HG03442 (cell line): ENCODE data around the gene CSPG5.

Experiments
- ATAC-seq: cut with Tn5 transposase; IDR thresholded peaks from one replicate; pipeline ENCODE4 v1.9.1; 2021; ENCODE audit warnings: mild to moderate bottlenecking, moderate library complexity; ENCODE audit not compliant: unreplicated experiment

The CSPG5 gene

DNA sequence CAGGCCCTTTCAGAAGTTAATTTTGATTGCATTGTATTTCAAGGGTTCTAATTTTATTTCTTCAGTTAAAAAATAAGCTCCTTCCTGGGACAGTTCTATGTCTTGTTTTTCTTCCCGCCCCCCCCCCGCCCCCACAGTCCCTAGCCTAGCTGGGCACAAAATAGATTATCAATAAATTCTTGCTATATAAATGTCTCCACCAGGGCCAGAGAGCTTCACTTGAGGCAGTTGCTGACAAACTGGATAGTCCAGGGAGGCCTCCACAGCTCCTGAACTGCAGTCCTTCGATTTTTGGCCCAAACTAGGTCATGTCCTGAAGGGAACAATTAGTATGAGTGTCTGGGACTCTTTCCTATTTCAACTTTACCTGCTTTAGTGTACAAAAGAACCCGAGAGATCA is 9.9 kb upstream of the CSPG5 start:
- ATAC-seq = no peak

DNA sequence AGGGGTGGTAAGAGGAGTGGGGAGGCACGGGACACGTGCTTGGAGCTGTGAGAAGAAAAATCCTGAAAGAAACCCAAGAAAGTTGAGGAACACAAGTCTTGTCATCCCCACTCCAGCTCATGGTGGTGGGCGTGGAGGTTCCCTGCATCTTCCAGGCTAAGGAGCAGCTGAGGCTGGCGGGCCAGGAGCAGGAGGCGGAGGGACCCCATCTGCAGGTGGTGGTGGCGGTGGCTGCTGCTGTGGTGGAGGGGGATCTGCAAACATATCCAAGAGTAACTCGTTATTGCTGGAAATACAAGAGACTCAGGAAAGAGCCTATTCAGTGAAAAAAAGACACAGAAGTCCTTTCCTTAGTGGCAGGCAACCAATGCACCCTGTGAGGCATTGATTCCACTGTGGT is 9.4 kb upstream of the CSPG5 start:
- ATAC-seq = no peak

GRCh38 chr3:47586746-47587145 is 8.1 kb upstream of the CSPG5 start:
- ATAC-seq = no peak

GRCh38 chr3:47583320-47584075 is 4.8 kb upstream of the CSPG5 start:
- no peak for ATAC-seq

GRCh38 chr3:47581835-47582234 is 3.2 kb upstream of the CSPG5 start:
- no peak for ATAC-seq

DNA sequence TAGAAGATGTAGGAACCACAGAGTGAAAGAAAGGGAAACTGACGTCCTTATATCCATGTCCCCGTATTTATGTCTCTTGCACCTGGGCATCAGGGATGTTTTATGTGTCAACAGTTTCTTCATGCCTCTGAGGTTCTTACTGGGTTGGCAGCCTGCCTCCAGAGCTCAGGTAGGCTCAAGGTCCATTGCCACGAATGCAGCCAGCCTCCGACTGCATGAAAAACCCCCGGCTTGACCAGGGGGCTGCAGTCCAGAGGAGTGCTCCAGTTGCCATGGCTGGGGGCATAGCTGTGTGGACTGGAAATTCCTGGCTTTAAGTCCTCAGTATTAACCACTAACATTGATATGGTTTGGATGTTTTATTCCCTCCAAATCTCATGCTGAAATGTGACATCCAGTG is 2.8 kb upstream of the CSPG5 start:
- no peak for ATAC-seq

- ATAC-seq = no peak
Observed at GRCh38 chr3:47580481-47580880, 1.8 kb upstream of the CSPG5 start.

DNA sequence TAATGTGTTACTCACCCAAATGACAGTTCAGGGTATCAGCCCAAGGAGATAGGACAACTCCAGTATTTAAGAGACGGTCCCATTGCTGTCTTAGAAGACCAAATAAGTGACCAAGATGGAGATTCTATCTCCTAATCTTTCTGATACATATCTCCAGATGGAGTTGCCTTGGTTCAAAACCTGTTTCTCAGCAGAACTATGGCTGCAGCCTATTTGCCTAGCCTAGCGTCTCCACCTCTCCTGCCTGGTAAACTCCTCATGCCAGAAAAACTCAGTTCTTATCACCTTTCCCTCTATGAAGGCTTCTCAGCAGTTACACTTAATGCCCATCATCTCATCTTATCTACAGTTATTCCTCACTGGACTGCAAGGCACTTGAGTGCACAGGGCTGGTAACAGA is 1.2 kb upstream of the CSPG5 start:
- ATAC-seq = no peak

GRCh38 chr3:47578119-47578632 is 489 bp downstream of the CSPG5 start:
- no peak for ATAC-seq

GRCh38 chr3:47577583-47578118 is 1.0 kb downstream of the CSPG5 start:
- no peak for ATAC-seq

DNA sequence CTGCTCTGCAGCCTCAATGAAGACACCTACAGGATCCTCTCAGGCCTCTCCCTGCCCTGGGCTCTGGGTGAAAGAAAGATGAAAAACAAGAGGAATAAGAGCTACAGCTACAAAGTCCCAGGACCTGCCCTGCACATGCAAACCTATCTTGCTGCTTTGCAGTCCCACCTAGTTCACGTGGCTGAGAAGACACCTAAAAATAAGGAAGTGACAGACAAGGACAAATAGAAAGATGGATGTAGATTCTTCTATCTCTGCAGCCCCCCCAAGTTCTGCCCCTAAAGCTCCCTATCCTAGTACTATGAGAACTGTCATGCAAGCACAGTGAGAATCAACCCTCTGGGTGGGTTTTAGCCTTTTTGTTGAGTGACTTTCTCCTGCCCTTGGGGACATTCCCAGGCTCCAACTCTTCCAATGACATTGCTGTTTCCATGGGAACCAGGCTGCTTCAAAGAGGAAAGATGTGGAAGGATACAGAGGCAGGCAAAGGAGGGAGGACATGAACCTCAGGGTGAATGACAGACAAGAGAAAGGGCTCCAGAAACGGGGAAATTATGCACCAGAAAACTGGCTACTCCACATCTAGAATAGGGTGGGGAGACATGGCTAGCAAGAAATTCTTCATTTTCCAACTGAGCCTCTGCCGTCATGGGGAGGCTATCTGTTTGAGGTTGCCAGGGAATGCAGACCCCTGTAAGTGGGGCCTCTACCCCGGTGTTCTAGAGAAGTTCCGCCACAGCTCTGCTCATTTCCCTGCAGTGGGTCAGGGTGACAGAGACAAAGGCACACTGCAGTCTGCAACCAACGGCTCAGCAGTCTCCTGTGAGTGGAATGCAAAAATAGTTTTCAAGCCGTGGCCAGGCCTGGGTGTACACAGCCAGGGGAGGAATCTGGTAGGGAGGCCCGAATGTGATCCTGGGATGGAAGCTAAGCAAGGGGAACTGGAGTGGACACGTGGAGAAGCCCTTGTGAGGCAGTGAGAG is 5.2 kb downstream of the CSPG5 start:
- no peak for ATAC-seq

GRCh38 chr3:47571391-47572175 is 7.1 kb downstream of the CSPG5 start:
- ATAC-seq = no peak

- no peak for ATAC-seq
Observed at GRCh38 chr3:47568901-47569300, 9.8 kb downstream of the CSPG5 start.

GRCh38 chr3:47567149-47567548 is 11.5 kb downstream of the CSPG5 start:
- ATAC-seq = no peak

- no peak for ATAC-seq
Observed at GRCh38 chr3:47566667-47567066, 12.0 kb downstream of the CSPG5 start.

DNA sequence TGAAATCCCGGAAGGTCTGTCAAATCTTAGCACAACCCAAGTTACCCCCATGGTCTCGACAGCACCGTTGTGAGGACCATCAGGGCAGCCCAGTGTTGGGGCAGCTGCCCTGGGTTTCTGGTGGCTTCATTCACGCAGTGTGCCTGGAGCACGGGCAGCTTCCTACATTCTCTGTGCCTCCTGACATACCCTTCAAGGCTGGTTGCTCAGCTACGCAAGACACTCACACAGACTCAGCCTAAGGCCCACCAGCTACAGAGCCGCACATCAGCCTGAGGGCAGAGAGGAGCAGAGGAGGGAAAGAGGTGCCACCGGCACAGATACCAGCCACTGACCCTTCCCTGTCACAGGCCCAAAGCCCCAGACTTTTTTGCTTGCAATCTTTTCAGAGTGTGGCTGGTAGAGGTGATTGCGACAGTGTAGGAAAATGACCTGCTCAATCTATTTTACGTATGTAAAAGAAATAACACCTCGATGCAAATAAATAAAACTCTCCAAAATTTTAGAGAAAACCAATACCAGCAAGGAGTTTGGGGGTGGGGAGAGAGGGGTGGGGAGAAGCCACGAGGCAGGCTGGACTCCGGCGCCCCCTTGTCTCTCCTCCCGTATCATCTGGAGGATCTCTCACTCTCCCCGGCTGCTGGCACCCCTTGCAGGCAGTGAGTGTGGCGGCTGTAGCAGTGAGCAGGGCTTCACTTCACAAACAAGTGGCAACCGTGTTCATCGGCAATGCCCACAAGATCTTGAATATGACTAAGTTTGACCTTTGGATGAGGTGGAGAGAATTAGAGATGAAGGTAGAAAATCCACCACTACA is 12.7 kb downstream of the CSPG5 start:
- no peak for ATAC-seq

GRCh38 chr3:47556351-47556750 is 22.3 kb downstream of the CSPG5 start:
- ATAC-seq = no peak

GRCh38 chr3:47554335-47554734 is 24.3 kb downstream of the CSPG5 start:
- no peak for ATAC-seq

DNA sequence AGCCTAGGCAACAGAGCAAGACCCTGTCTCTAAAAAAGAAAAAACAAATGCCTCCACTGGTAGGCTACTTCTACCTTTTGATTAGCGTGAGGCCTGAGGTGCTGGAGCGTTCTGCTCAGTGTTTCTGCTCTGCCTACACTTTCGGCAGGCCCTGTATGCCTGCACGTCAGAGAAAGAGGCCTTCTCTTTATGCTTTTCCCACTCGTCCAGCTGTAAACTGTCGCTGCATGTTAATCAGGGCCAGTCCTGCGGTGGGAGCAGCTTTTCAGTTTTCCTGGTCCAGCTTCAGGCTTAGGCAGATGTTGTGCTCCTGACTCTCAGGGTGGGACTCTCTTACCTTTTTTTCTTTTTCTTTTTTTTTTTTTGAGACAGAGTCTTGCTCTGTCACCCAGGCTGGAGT is 25.3 kb downstream of the CSPG5 start:
- no peak for ATAC-seq
